H1 (cell line): ENCODE results near the gene HOXA6. TPM values are rescaled to one million over a fixed set of nuclear protein-coding genes. Genes with fewer than 3 reads are reported as not detected.

Source experiments
- CTCF ChIA-PET: fragments of 300-600 bp; sonication (Branson Sonifier 250); formaldehyde crosslinking; loops from one replicate; lab custom pipeline; 2021; ENCODE audit not compliant: partially characterized antibody; lab: Charles Lee
- POLR2A ChIA-PET: fragments of 300-600 bp; sonication (Branson Sonifier 250); formaldehyde crosslinking; loops from one replicate; lab custom pipeline; 2021; ENCODE audit warnings: inconsistent platforms; ENCODE audit not compliant: partially characterized antibody; lab: Charles Lee
- DNase-seq, 2 experiments: peaks; one replicate each; pipeline versions ENCODE4 v3.0.0 to v3.0.0-alpha.2; 2010 to 2022; ENCODE audit warnings: low spot score in 2 of 2, low read depth in 1 of 2, mixed read lengths in 1 of 2
- FAIRE-seq: peaks from 2 replicates; lab custom pipeline; 2011; peaks lifted over from hg19 to GRCh38; lab: Jason Lieb, UNC
- H2AFZ ChIP-seq: 2 replicates; pipeline ENCODE4 v1.8.1; 2012; ENCODE audit warnings: low read length, inconsistent platforms
- H2AK5ac ChIP-seq: 2 replicates; pipeline ENCODE4 v1.6.1; 2013; ENCODE audit warnings: low read depth, low read length
- H2BK120ac ChIP-seq: replicated peaks from 2 replicates; pipeline ENCODE3; 2013; ENCODE audit warnings: low read depth, low read length, inconsistent platforms
- H2BK12ac ChIP-seq: 2 replicates; pipeline ENCODE4 v1.6.1; 2013; ENCODE audit warnings: low read depth, low read length
- H2BK15ac ChIP-seq: 2 replicates; pipeline ENCODE4 v1.6.1; 2013; ENCODE audit warnings: low read length
- H2BK20ac ChIP-seq: 2 replicates; pipeline ENCODE4 v1.6.1; 2013; ENCODE audit warnings: low read length
- H2BK5ac ChIP-seq: 2 replicates; pipeline ENCODE4 v1.6.1; 2013; ENCODE audit warnings: low read depth, low read length
- H3K14ac ChIP-seq: 2 replicates; pipeline ENCODE4 v1.6.1; 2013; ENCODE audit warnings: inconsistent platforms; ENCODE audit not compliant: insufficient read length
- H3K18ac ChIP-seq: 2 replicates; pipeline ENCODE4 v1.6.1; 2013; ENCODE audit warnings: low read length; ENCODE audit errors: extremely low read depth
- H3K23ac ChIP-seq: 2 replicates; pipeline ENCODE4 v1.6.1; 2013; ENCODE audit warnings: inconsistent platforms; ENCODE audit not compliant: insufficient read length
- H3K23me2 ChIP-seq: 2 replicates; pipeline ENCODE4 v1.6.1; 2013; ENCODE audit warnings: low read depth, low read length
- H3K27ac ChIP-seq: 2 replicates; pipeline ENCODE4 v1.6.1; 2011; ENCODE audit warnings: low read depth, low read length, inconsistent platforms
- H3K27me3 ChIP-seq, 4 experiments: replicated peaks in 1 of 4; 1 replicate in 1 of 4; 2 replicates in 3 of 4; pipeline versions ENCODE4 v1.6.1 to v1.8.1; 2011 to 2013; ENCODE audit warnings: low read length in 3 of 4, mild to moderate bottlenecking in 3 of 4, inconsistent platforms in 2 of 4, mixed read lengths in 2 of 4, moderate library complexity in 1 of 4; ENCODE audit not compliant: control insufficient read depth in 3 of 4, insufficient read depth in 3 of 4; ENCODE audit errors: extremely low read depth in 1 of 4
- H3K36me3 ChIP-seq, 4 experiments: 2 replicates each; pipeline versions ENCODE4 v1.6.1 to v1.8.1; 2011 to 2013; ENCODE audit warnings: mild to moderate bottlenecking in 4 of 4, low read length in 3 of 4, moderate library complexity in 2 of 4, control low read depth in 1 of 4, inconsistent platforms in 1 of 4; ENCODE audit not compliant: insufficient read depth in 4 of 4, control insufficient read depth in 2 of 4
- H3K4ac ChIP-seq: replicated peaks from 2 replicates; pipeline ENCODE3; 2013; ENCODE audit warnings: low read length, low read depth, mixed read lengths, inconsistent platforms; ENCODE audit not compliant: insufficient read length
- H3K4me1 ChIP-seq, 4 experiments: replicated peaks in 1 of 4; 1 replicate in 1 of 4; 2 replicates in 3 of 4; pipeline versions ENCODE4 v1.6.1 to v1.8.1; 2011 to 2013; ENCODE audit warnings: low read length in 3 of 4, inconsistent platforms in 2 of 4, mixed read lengths in 1 of 4; ENCODE audit not compliant: insufficient read depth in 4 of 4, control insufficient read depth in 3 of 4
- H3K4me2 ChIP-seq, 2 experiments: 2 replicates each; pipeline versions ENCODE4 v1.6.1 to v1.8.1; 2011 to 2013; ENCODE audit warnings: low read depth in 2 of 2, low read length in 2 of 2, control low read depth in 1 of 2, inconsistent platforms in 1 of 2, mild to moderate bottlenecking in 1 of 2; ENCODE audit not compliant: insufficient read depth in 1 of 2
- H3K4me3 ChIP-seq, 4 experiments: fragments of 200-600, 300-600 bp in 1 of 4; sonication (generic), shearing (Covaris generic), sonication (Bioruptor Twin) in 1 of 4; 2 replicates each; pipeline versions ENCODE4 v1.5.1 to v1.8.1; 2011 to 2016; ENCODE audit warnings: low read length in 4 of 4, low read depth in 3 of 4, control low read depth in 2 of 4, inconsistent platforms in 2 of 4, mild to moderate bottlenecking in 2 of 4, mixed read lengths in 1 of 4, moderate library complexity in 1 of 4; ENCODE audit not compliant: insufficient read depth in 2 of 4; ENCODE audit errors: extremely low read depth in 1 of 4
- H3K56ac ChIP-seq: replicated peaks from 2 replicates; pipeline ENCODE3; 2013; ENCODE audit warnings: low read depth, mild to moderate bottlenecking, mixed read lengths, low read length, inconsistent platforms; ENCODE audit not compliant: insufficient read length
- H3K79me1 ChIP-seq: 2 replicates; pipeline ENCODE4 v1.6.1; 2013; ENCODE audit warnings: low read depth, low read length, control low read depth
- H3K79me2 ChIP-seq, 2 experiments: 2 replicates each; pipeline versions ENCODE4 v1.6.1 to v1.8.1; 2012 to 2013; ENCODE audit warnings: low read length in 2 of 2, mild to moderate bottlenecking in 2 of 2, inconsistent platforms in 1 of 2; ENCODE audit not compliant: insufficient read depth in 2 of 2, control insufficient read depth in 1 of 2
- H3K9ac ChIP-seq, 4 experiments: replicated peaks in 1 of 4; 1 replicate in 1 of 4; 2 replicates in 3 of 4; pipeline versions ENCODE4 v1.6.1 to v1.8.1; 2011 to 2013; ENCODE audit warnings: low read depth in 3 of 4, low read length in 3 of 4, control low read depth in 2 of 4, mild to moderate bottlenecking in 2 of 4, moderate library complexity in 2 of 4, inconsistent platforms in 1 of 4; ENCODE audit errors: extremely low read depth in 1 of 4
- H3K9me3 ChIP-seq, 2 experiments: 2 replicates each; pipeline versions ENCODE4 v1.6.1 to v1.8.1; 2012 to 2013; ENCODE audit warnings: mild to moderate bottlenecking in 2 of 2, moderate library complexity in 2 of 2, control low read depth in 1 of 2, inconsistent platforms in 1 of 2, low read depth in 1 of 2, low read length in 1 of 2, mixed read lengths in 1 of 2; ENCODE audit not compliant: insufficient read depth in 2 of 2
- H4K20me1 ChIP-seq, 2 experiments: replicated peaks in 1 of 2; 2 replicates each; pipeline versions ENCODE3 to v1.8.1; 2011 to 2013; ENCODE audit warnings: inconsistent platforms in 2 of 2, low read length in 2 of 2, mild to moderate bottlenecking in 1 of 2; ENCODE audit not compliant: insufficient read depth in 2 of 2, control insufficient read depth in 1 of 2
- H4K5ac ChIP-seq: 2 replicates; pipeline ENCODE4 v1.6.1; 2013; ENCODE audit warnings: low read length, low read depth, mixed read lengths, inconsistent platforms; ENCODE audit not compliant: insufficient read length
- H4K8ac ChIP-seq: 2 replicates; pipeline ENCODE4 v1.8.0; 2013; ENCODE audit warnings: mild to moderate bottlenecking, moderate library complexity, low read length, inconsistent platforms; ENCODE audit not compliant: insufficient read depth; ENCODE audit errors: extremely low read depth
- H4K91ac ChIP-seq: replicated peaks from 2 replicates; pipeline ENCODE3; 2013; ENCODE audit warnings: low read length, mixed read lengths, inconsistent platforms; ENCODE audit not compliant: insufficient read length
- CBX8 ChIP-seq: fragments of 300-800, 300-1000 bp; sonication (generic); IDR thresholded peaks from 2 replicates; pipeline ENCODE4 v1.7.1; 2016; ENCODE audit warnings: low read depth, low read length, borderline replicate concordance
- EZH2 ChIP-seq: fragments of 200-600 bp; sonication (generic); IDR thresholded peaks from 2 replicates; pipeline ENCODE4 v1.7.1; 2012; ENCODE audit warnings: low read depth, mild to moderate bottlenecking, moderate library complexity, low read length, inconsistent platforms; ENCODE audit not compliant: severe bottlenecking
- RNF2 ChIP-seq: fragments of 200-900, 300-1000 bp; sonication (generic); IDR thresholded peaks from 2 replicates; pipeline ENCODE4 v1.7.1; 2016; ENCODE audit warnings: borderline replicate concordance, low read depth, mild to moderate bottlenecking, antibody characterized with exemption, low read length; ENCODE audit not compliant: poor library complexity, severe bottlenecking; ENCODE audit errors: missing control alignments
- SUZ12 ChIP-seq: fragments of 200-600 bp; sonication (generic); IDR thresholded peaks from 2 replicates; pipeline ENCODE4 v1.6.1; 2012; ENCODE audit warnings: mild to moderate bottlenecking, inconsistent platforms, low read length, moderate library complexity, mixed read lengths
- TBP ChIP-seq: IDR thresholded peaks from 2 replicates; pipeline ENCODE4 v1.6.1; 2011; ENCODE audit warnings: low read depth, low read length, improper control_type of control experiment
- WGBS, 2 experiments: shearing (Covaris generic) in 1 of 2; methylation state at CpG; one replicate each; pipeline versions ENCODE4 v1.1.6 to v1.1.7; 2013 to 2015; ENCODE audit warnings: low lambda C conversion rate in 2 of 2, mixed read lengths in 2 of 2, inconsistent platforms in 1 of 2, low coverage in 1 of 2, missing lambda C conversion rate in 1 of 2; ENCODE audit not compliant: insufficient replicate concordance in 2 of 2, insufficient coverage in 1 of 2, insufficient read length in 1 of 2; ENCODE audit errors: extremely low coverage in 1 of 2, missing lambda C conversion rate in 1 of 2; 5-methylcytosine and 5-hydroxymethylcytosine counted together
- polyA plus RNA-seq, 7 experiments: library from polyadenylated mRNA; depleted of rRNA in 3 of 7; stranded (reverse) in 5 of 7; unstranded in 2 of 7; fragments of >200 nt in 5 of 7; fragments of 200-250 nt in 2 of 7; gene quantifications; 1 replicate in 5 of 7; 2 replicates in 1 of 7; 4 replicates in 1 of 7; pipeline versions ENCODE4 v1.2.1 to v1.2.3, GENCODE V29; 2011 to 2013; ENCODE audit warnings: missing spikeins in 2 of 7, mixed read lengths in 2 of 7
- total RNA-seq: library from RNA; stranded (reverse); fragmentation: NEBNext Ultra II Directional; extraction: Animal tissue kit (Norgen Biotek cat#: 25700); gene quantifications from 2 replicates; pipeline ENCODE4 v1.2.1, GENCODE V29; 2021

The HOXA6 gene
- total and polyA plus RNA-seq, 2 of the 8 experiments (the other 6 are each of a cell fraction or from before 2014, with no cell fraction given): not detected

DNA sequence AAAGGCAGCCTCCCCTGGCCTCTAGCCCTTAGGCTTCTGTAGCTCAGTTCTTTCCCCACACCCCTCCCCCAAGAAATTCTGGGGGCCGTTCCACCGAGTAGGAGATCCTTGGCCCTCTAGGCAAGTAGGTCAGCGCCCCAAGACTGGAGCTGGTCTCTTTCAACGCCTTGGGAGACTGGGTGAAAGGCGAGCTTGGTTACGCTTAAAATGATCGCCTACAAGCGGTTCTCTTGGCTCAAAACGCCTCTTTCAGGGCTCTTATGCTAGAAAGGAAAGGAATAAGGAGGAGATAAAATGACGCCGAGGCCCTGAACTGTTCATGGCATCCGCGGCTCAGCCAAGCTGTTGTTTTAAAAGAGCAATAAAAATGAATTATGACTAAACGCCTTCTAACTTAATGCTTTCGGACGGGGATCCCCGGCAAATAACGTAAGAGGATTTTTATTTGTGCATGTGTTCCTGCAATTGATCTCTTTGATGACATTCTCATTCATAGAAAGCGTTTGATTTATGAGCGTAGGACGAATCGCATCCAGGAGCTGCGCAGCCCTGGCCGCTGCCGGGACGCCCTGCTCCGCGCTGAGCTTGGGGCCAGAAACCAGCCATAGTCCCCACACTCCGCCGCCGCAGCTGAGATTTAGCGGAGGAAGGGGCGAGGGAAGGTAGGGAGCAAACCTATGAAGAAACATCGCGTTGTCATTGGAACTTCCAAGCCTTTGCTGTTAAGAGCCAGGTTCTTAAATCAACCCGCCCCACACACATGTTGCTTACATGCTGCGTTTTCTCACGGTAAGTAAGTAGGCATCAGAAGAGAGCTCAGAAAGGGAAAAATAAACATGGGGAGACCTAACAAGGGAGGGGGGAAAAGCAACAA is 48.8 kb downstream of the HOXA6 start:
- Histone ChIP-seq H3K4me3 (no peak overlapping the region), H2BK120ac (no peak overlapping the region), H2BK20ac (no peak overlapping the region), H4K91ac (no peak overlapping the region), H3K18ac (no peak overlapping the region), H2AK5ac (no peak overlapping the region), H4K20me1 (peaks cover 22 to 41% of the 10 kb centered on the region in 2 experiments), H2BK15ac (no peak overlapping the region), H3K4ac (no peak overlapping the region), H3K27ac (no peak overlapping the region), H3K9ac (no peak overlapping the region), H3K27me3 (peaks cover 93 to 100% (median 99%) of the 10 kb centered on the region in 4 experiments), H3K56ac (no peak overlapping the region), H3K4me2 (peak overlapping the region; percentile 1 to 17; a peak in 2 of 4 replicates), H3K23me2 (peaks cover 6% of the 10 kb centered on the region; the same call in 1 of the 2 replicates), H2AFZ (no peak overlapping the region), H3K79me1 (no peaks in the 10 kb centered on the region), H3K14ac (no peak overlapping the region), H3K9me3 (no peaks in the 10 kb centered on the region), H2BK5ac (no peak overlapping the region), H4K8ac (no peak overlapping the region), H3K79me2 (no peaks in the 10 kb centered on the region), H3K4me1 (peaks cover 0 to 19% (median 13%) of the 10 kb centered on the region in 4 experiments; a peak in 6 of 7 replicates), H3K36me3 (peaks cover 0 to 6% (median 0%) of the 10 kb centered on the region in 4 experiments; a peak in 1 of 8 replicates), H3K23ac (no peak overlapping the region), H2BK12ac (0 out of 2 replicates have a peak overlapping the region, but pooled peaks have one; percentile 50), H4K5ac (no peak overlapping the region)
- TF ChIP-seq RNF2 (peak; percentile 100), TBP (no peak), CBX8 (0 out of 2 replicates have a peak, but pooled peaks have one; percentile 7), SUZ12 (peak; percentile 96), EZH2 (peak; percentile 92)
- ChIA-PET POLR2A (interaction anchor here (1.2 kb wide), 1 partner anchor 10 kb away, joined by 3 read pairs; no protein-coding TSS in a partner anchor), CTCF (interaction anchor here (0.6 to 12.1 kb wide), 12 partner anchors 11 to 406 kb away, joined by 3 to 123 read pairs (median 3); partner anchors contain the start of genes HOXA3, HOXA5 and HOXA6)
- DNase-seq (no peak), FAIRE-seq (no peak)
- 7% methylated on average over 38 of the region's 38 CpGs; no CpG with 5 or more reads in 1 of the 2 experiments for WGBS, 2 experiments
